Cerebellar nuclear complex (tissue), 1 donor: ENCODE measurements around the gene ABRACL.

Source experiments
- DNase-seq, 2 experiments: peaks; one replicate each; lab custom pipeline; 2025; lab: John Stamatoyannopoulos, UW

The ABRACL gene

DNA sequence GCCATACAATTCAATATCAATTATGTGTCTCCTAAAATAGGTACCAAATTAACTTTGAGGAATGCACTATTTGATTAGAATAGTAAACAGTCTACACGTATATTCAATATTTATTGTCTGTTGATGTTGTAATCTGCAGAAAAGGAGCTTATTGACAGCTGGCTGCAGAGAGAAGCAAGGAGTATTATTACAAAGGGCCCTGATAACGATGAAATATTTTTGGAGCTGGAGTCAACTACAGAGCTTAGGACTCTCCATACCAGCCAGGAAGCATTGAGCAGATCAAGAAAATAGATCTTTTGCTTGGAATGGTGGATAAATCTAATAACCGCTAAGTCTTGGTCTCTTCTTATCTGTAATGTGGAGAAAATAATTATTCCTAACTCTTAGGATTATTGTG, 25.5 kb downstream of the ABRACL start:
- no peak for DNase-seq

DNA sequence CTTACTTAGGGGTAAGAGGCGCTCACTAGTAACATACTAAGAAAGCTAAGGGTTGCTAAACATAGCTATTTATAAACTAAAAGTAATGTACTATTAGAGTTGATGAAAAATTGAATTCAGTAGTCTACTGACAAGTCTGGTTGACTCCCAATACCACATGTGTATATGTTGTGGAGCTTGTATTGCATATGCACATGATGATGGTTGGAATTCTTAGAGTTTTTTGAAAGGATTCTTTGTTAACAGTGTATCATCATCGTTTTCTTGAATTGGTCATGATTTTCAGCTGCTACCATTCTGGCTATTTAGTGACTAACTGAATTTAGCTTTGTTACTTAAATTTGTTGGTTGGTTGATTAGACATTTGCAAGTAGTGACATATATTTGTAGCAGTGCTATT, 27.2 kb downstream of the ABRACL start:
- DNase-seq = no peak

DNA sequence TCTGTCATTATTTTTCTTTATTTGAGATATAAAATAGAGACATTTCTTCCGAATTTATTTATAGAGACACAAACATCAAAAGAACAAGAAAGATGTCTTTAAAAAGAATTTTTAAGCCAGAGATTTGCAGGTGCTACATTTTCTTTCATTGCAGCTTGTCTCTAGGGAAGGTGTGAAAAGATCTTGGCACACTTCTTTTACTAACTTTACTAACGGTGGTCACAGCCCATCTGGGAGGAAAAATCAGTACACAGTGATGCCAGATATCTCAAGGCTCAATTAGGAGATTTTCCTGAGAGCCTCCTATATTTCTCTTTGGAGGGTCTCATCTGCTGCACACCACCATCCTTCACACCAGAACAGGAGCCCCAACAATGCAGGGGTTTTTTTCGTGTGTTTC, 29.5 kb downstream of the ABRACL start:
- DNase-seq = no peak

DNA sequence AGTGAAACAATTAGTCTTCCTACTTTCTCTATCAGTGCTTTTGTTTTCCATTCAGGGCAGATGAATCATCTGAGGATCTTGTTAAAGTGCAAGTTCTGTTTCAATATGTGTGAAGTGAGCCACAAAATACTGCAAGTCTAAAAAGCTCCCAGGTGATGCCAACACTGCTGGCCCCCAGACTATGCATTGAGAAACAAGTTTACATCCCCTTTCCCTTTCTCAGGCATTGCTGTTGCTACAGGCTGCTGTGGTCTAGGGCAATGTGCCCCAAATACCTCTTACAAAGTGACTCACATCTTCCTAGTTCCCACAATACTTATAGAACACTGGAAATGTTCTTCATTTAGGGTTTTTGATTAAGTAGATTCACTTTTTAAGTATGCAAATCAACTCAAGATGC, 31.8 kb downstream of the ABRACL start:
- no peak for DNase-seq

DNA sequence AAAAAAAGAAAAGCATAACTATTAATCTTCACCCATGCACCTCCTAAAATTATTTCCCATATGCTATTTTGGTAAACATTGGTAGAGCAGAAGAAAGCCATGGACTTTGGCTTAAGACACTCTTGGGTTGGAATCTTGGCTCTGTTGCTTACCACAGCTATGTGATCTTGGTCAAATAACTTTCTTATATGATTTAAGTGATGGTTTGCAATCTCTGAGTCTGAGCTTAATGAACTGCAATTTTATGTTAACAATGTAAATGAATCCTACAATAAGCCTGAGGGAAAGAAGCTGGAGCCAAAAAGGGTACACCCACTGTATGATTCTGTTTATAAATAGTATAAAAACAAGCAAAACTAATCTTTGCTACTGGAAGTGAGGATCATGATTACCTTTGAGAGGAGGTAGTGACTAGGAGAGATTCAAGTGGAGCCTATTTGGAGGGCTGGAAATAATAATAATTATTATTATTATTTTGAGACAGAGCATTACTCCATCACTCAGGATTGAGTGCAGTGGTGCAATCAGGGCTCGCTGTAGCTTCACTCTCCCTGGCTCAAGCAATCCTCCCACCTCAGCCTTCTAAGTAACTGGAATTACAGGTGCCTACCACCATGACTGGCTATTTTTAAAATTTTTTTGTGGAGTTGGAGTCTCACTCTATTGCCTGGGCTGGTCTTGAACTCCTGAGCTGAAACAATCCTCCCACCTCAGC, 34.5 kb downstream of the ABRACL start:
- DNase-seq = no peak

DNA sequence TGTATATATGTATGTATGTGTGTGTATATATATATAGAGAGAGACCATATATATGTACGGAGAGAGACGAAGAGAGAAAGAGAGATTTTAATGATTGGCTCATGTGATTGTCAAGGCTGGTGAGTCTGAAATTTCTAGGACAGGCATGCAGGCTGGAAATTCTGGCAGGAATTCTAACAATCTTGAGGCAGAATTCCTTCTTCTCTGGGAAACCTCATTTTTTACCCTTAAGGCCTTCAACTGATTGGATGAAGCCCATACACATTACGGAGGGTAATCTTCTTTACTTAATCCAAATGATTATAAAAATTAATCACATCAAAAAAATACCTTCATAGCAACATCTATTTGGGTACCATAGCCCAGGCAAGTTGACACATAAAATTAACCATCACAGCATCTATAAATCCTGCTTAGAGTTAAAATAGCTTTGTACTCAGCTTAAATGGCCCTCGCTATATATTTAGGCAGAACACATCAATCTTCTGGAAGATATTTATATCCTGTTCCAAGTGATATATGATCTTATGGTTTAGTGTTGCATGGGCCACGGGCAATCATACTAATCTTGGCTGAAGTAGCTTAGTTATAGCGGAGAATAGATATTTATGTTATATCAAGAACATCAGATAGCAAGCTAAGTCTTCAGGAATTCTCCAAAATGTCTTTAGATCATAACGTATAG, 36.6 kb downstream of the ABRACL start:
- no peak for DNase-seq

DNA sequence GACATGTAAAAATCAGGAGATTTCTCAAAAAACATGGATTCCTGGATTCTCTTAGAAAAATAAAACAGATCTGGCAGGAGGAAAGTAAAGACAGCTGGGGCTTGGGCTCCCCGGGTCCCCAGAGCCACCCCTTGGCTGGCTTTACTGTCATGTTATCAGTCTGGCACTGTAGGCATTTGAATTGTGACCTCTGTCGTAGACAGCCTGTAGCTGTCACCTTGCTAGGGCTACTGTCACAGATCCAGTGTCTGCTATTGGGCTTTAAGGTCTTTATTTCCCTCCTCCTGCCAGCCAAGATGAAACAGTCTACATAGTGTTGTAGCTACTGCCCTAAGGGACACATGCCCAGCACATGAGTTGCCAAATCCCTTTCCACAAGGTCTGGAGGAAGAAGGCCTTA, 37.5 kb downstream of the ABRACL start:
- DNase-seq = no peak

DNA sequence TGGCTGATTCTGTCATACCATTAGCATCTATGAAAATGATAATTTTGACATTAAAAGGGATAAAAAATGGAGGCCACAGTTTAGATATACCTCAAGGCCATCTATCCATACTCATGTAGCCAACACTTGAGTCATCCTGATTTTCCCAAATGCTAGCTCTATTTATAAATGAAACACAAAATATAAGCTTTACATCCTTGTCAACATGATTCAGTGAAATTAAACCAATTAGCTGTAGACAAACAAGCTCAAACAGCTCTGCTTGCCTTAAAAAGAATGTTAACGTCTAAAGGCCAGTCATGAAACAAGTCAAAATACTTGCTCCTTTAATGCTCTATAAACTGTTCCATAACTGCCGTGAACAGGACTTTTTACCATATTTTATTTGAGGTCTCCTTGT, 40.3 kb downstream of the ABRACL start:
- DNase-seq = no peak

DNA sequence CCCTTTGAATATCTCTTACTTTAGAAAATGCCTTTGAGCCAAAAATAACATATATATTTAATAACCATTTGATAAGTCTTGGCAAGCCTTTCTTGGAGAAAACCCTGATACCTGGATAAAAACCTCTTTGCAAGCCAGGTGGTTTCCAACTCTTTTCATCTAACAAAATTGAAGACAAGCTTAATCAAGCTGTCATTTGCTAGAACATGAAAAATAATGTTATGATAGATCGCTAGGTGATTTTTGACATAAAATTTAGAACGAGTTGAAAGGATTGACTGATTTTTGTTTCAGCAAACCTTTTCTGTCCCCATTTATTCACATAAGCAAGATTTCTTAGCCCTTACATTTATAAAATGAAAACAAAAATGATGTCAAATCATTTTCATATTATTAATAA, 44.6 kb downstream of the ABRACL start:
- DNase-seq = no peak

DNA sequence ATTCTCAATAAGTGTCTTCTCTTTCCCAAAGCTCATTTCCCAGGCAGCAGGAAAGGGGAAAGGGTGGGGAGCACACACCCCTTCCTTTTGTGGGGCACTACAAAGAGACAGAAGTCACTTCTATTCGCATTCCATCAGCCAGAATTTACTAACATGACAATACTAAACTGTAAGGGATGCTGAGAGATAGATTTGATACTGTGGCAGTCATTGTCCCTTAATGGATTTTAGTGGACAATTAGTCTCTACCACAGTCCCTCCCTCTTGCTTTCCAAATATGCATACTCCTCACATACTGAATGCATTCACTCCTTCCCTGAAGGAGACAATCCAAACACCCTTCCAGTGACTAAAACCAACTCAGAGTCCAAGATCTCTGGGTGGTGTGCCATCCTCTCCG, 50.5 kb downstream of the ABRACL start:
- DNase-seq = no peak

DNA sequence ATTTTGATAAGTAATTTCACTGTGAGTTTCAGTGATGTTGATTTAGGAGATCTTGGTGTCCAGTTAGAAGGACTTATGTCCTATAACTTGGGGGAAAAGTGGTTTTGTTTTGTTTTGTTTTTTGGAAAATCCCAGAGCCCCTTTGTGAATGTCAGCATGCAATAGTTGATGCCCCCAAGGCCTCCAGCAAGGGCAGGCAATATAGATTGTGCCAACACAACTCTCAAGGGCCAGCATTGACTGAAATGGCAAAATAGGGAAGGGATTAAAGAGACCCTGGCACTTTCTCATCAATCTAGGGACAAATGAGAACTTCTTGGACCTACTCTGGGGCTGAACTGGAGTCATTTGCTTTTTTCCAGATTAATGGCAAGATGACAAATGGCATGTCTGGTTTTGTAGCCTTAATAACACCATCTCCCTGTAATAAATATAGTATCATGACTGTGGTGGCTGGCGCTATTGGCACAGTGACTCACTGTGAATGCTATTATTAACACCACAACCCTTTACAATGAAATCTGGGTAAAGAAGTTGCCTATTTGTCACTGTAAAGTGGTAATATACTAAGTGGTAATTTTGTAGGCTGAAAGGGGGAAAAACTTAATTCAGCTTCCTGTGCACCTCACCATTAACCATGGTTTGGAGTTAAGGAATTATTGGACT, 51.8 kb downstream of the ABRACL start:
- DNase-seq = no peak

DNA sequence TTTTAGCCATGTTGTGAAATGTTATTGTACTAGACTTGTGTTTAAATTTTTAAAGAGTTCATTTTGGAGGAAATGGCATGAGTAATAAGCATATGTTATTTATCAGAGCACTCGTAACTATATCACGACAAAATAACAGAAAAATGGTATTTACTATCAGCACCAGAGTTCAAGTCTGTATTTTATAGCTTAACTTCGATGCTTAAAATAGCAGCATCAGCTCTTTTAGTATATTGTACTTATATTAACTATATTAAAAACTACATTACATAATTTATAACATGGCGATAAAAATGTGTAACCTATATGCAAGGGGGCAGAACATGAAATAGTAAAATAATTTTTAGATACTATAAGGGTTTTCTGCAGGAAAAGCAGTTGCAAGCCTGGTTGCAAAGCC, 52.9 kb downstream of the ABRACL start:
- no peak for DNase-seq

DNA sequence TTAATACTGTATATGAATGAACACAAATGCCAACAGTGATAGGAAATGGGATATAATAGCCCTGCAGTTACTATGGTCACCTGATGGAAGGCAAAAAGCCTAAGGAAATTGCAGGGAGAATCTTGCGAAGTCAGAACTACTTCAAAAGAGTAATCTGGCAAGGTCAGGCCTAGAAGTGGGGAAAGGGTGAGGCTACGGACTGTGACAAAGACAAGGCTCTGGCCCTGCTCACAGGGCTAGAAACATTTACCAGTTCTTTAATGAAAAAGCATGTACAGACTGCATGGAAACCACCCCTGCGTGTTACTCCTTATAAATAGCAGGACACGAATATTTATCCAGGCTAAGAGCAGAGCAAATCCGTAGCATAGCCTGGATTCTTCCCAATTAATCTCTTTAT, 53.8 kb downstream of the ABRACL start:
- DNase-seq = no peak

DNA sequence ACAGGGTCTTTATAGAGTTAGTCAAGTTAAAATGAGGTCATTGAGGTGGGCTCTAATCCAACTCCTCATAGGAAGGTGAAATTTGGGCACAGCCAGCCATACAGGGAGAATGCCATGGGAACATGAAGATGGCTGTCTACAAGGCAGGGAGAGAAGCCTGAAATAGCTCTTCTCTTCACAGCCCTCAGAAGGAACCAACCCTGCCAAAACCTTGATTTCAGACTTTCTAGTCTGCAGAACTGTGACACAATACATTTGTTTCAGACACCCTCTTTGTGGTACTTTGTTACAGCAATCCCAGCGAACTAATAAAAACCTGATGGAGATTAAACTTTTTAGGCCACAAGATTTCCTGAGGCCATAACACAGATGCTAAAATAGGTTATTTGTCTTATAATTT, 63.3 kb downstream of the ABRACL start:
- no peak for DNase-seq
